ENCODE results near the gene ZNF541.

ZNF541 gene

GRCh38 chr19:47573071-47574026, at the start of gene ZNF541:
Gene ZNF541, minus strand, starts transcription at chr19:47573148. Its CDS starts 17,292 bp downstream, at chr19:47555856.
- Histone ChIP-seq H4K20me1 (ENCODE audit: insufficient read depth, low read length) (no peaks in the 10 kb centered on the region), H3K4me2 (ENCODE audit: low read length) (no peak within 1 kb of the TSS), H3K36me3 (replicated peaks; ENCODE audit: low read depth, low read length) (no peaks in the 10 kb centered on the region), H3K4me1 (ENCODE audit: low read length) (no peaks in the 10 kb centered on the region), H3K4me3 (ENCODE audit: low read length) (no peak within 1 kb of the TSS), H3K79me2 (ENCODE audit: low read length) (no peaks in the 10 kb centered on the region), H3K9ac (ENCODE audit: low read length) (no peak within 1 kb of the TSS), H3K27me3 (ENCODE audit: low read depth, low read length) (peaks cover 9% of the 10 kb centered on the region; the same call in 1 of the 2 replicates), H2AFZ (ENCODE audit: low read depth, low read length) (no peak within 1 kb of the TSS), H3K27ac (ENCODE audit: low read length) (no peak within 1 kb of the TSS), H3K9me3 (ENCODE audit: insufficient read depth, low read length) (no peaks in the 10 kb centered on the region)
- TF ChIP-seq CTCF (IDR thresholded peaks at IDR 0.05; ENCODE audit: low read depth, low read length) (no peak), EZH2phosphoT487 (IDR thresholded peaks at IDR 0.05; ENCODE audit: low read depth) (no peak)

- Histone ChIP-seq H3K4me2 (ENCODE audit: low read length) (no peak overlapping the region), H4K20me1 (ENCODE audit: insufficient read depth, low read length) (peaks cover 57% of the 10 kb centered on the region)
These were observed 46.8 kb upstream of the ZNF541 start for GRCh38 chr19:47619763-47620162.

GRCh38 chr19:47618771-47619170, 45.8 kb upstream of the ZNF541 start:
- H3K9me3 ChIP-seq (ENCODE audit: insufficient read depth, low read length): no peaks in the 10 kb centered on the region
- peaks cover 87% of the 10 kb centered on the region for H3K79me2 ChIP-seq (ENCODE audit: low read length)
- H3K36me3 ChIP-seq (replicated peaks; ENCODE audit: low read depth, low read length): peaks cover 8% of the 10 kb centered on the region
- H3K4me2 ChIP-seq (ENCODE audit: low read length): no peak overlapping the region
- H3K4me3 ChIP-seq (ENCODE audit: low read length): no peak overlapping the region
- TF ChIP-seq EZH2phosphoT487 (IDR thresholded peaks at IDR 0.05; ENCODE audit: low read depth): no peak
- no peak for TF ChIP-seq CTCF (IDR thresholded peaks at IDR 0.05; ENCODE audit: low read depth, low read length)
- no peak overlapping the region for H3K27ac ChIP-seq (ENCODE audit: low read length)
- peaks cover 62% of the 10 kb centered on the region for H4K20me1 ChIP-seq (ENCODE audit: insufficient read depth, low read length)
- no peaks in the 10 kb centered on the region for H3K27me3 ChIP-seq (ENCODE audit: low read depth, low read length)
- no peak overlapping the region for H3K9ac ChIP-seq (ENCODE audit: low read length)
- no peak overlapping the region for H2AFZ ChIP-seq (ENCODE audit: low read depth, low read length)
- peaks cover 5% of the 10 kb centered on the region; the same call in 1 of the 2 replicates for H3K4me1 ChIP-seq (ENCODE audit: low read length)

More at GRCh38 chr19:47619763-47620162, 46.8 kb upstream of the ZNF541 start:
- no peaks in the 10 kb centered on the region for H3K9me3 ChIP-seq (ENCODE audit: insufficient read depth, low read length)
- H2AFZ ChIP-seq (ENCODE audit: low read depth, low read length): no peak overlapping the region
- no peaks in the 10 kb centered on the region for H3K27me3 ChIP-seq (ENCODE audit: low read depth, low read length)
- no peak overlapping the region for H3K27ac ChIP-seq (ENCODE audit: low read length)
- peaks cover 5% of the 10 kb centered on the region; the same call in 1 of the 2 replicates for H3K4me1 ChIP-seq (ENCODE audit: low read length)
- no peak overlapping the region for H3K4me3 ChIP-seq (ENCODE audit: low read length)
- no peak for TF ChIP-seq EZH2phosphoT487 (IDR thresholded peaks at IDR 0.05; ENCODE audit: low read depth)
- no peak for TF ChIP-seq CTCF (IDR thresholded peaks at IDR 0.05; ENCODE audit: low read depth, low read length)
- H3K79me2 ChIP-seq (ENCODE audit: low read length): peaks cover 87% of the 10 kb centered on the region
- H3K36me3 ChIP-seq (replicated peaks; ENCODE audit: low read depth, low read length): peaks cover 5% of the 10 kb centered on the region
- H3K9ac ChIP-seq (ENCODE audit: low read length): no peak overlapping the region

- Histone ChIP-seq H3K4me1 (ENCODE audit: low read length) (peaks cover 11% of the 10 kb centered on the region), H3K36me3 (replicated peaks; ENCODE audit: low read depth, low read length) (peaks cover 8% of the 10 kb centered on the region), H3K27me3 (ENCODE audit: low read depth, low read length) (no peaks in the 10 kb centered on the region), H2AFZ (ENCODE audit: low read depth, low read length) (no peak overlapping the region), H3K79me2 (ENCODE audit: low read length) (peaks cover 98% of the 10 kb centered on the region), H3K9me3 (ENCODE audit: insufficient read depth, low read length) (no peaks in the 10 kb centered on the region), H3K27ac (ENCODE audit: low read length) (no peak overlapping the region), H3K4me3 (ENCODE audit: low read length) (no peak overlapping the region), H4K20me1 (ENCODE audit: insufficient read depth, low read length) (peaks cover 79% of the 10 kb centered on the region), H3K9ac (ENCODE audit: low read length) (no peak overlapping the region), H3K4me2 (ENCODE audit: low read length) (no peak overlapping the region)
- TF ChIP-seq EZH2phosphoT487 (IDR thresholded peaks at IDR 0.05; ENCODE audit: low read depth) (no peak), CTCF (IDR thresholded peaks at IDR 0.05; ENCODE audit: low read depth, low read length) (no peak)
These were observed 42.8 kb upstream of the ZNF541 start for GRCh38 chr19:47615714-47616113.

Data from OCI-LY3 (cell line).